Fibroblast of mammary gland (primary cell): ENCODE measurements around the gene EPYC.

Experiments
- DNase-seq: peaks from one replicate; pipeline ENCODE4 v3.0.0-alpha.2; 2010; ENCODE audit warnings: low read depth
- H3K4me3 ChIP-seq: 2 replicates; pipeline ENCODE4 v1.5.1; 2011; ENCODE audit warnings: low read depth, mild to moderate bottlenecking, low read length, moderate library complexity; ENCODE audit not compliant: control insufficient read depth
- TF ChIP-seq, protein P1 (sequence below): conservative IDR thresholded peaks from 2 replicates; pipeline ENCODE4 v1.5.1; 2011; ENCODE audit warnings: low read depth, low read length, inconsistent platforms; ENCODE audit not compliant: control insufficient read depth, insufficient read depth

The EPYC gene

GRCh38 chr12:90963946-90964345, 40.8 kb downstream of the EPYC start:
- TF ChIP-seq, protein P1, sequence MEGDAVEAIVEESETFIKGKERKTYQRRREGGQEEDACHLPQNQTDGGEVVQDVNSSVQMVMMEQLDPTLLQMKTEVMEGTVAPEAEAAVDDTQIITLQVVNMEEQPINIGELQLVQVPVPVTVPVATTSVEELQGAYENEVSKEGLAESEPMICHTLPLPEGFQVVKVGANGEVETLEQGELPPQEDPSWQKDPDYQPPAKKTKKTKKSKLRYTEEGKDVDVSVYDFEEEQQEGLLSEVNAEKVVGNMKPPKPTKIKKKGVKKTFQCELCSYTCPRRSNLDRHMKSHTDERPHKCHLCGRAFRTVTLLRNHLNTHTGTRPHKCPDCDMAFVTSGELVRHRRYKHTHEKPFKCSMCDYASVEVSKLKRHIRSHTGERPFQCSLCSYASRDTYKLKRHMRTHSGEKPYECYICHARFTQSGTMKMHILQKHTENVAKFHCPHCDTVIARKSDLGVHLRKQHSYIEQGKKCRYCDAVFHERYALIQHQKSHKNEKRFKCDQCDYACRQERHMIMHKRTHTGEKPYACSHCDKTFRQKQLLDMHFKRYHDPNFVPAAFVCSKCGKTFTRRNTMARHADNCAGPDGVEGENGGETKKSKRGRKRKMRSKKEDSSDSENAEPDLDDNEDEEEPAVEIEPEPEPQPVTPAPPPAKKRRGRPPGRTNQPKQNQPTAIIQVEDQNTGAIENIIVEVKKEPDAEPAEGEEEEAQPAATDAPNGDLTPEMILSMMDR, result no peak
- no peak for DNase-seq
- H3K4me3 ChIP-seq, result no peak overlapping the region

GRCh38 chr12:90961154-90961553, 43.6 kb downstream of the EPYC start:
- TF ChIP-seq, protein P1, result no peak
- no peak for DNase-seq
- no peak overlapping the region for H3K4me3 ChIP-seq

- H3K4me3 ChIP-seq, result no peak overlapping the region
- TF ChIP-seq, protein P1, result peak; percentile 86
- DNase-seq, result peak; percentile 62
Observed at GRCh38 chr12:90959538-90960139, 45.1 kb downstream of the EPYC start.

GRCh38 chr12:90959032-90959431, 45.7 kb downstream of the EPYC start:
- DNase-seq, result peak; percentile 46
- no peak overlapping the region for H3K4me3 ChIP-seq
- TF ChIP-seq, protein P1, result peak; percentile 31

DNA sequence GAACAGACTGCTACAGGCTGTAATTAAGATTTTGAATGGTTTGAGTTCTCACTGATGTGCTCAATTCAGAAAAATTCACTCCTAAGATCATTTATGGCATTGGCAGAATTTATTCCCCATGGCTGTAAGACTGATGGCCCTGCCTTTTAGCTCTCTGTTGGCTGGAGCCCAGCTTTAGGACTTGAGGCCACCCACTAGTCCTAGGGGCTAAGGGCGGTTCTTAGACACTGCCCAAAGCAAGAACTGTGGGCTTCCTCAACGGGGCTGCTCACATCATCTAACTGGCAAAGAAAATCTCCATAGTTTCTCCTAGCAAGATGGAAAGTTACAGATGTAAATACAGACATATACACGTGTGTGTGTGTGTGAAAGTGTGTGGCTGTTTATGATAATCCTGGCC, 46.4 kb downstream of the EPYC start:
- H3K4me3 ChIP-seq, result no peak overlapping the region
- DNase-seq, result no peak
- TF ChIP-seq, protein P1, result no peak

GRCh38 chr12:90954921-90955320, 49.9 kb downstream of the EPYC start, which contains the start of gene CCER1:
Gene CCER1, minus strand, starts transcription at chr12:90955176. Its CDS starts 434 bp downstream, at chr12:90954742.
- TF ChIP-seq, protein P1, result no peak
- H3K4me3 ChIP-seq, result no peak within 1 kb of the TSS
- DNase-seq, result no peak
